SU-DHL-6 (cell line): ENCODE measurements around the gene NECAB2.

Experiments used
- H2AFZ ChIP-seq: fragments of 200-600 bp; sonication (generic); 2 replicates; pipeline ENCODE4 v1.6.1; 2014; ENCODE audit warnings: low read depth, mild to moderate bottlenecking, moderate library complexity, mixed read lengths, antibody characterized with exemption, low read length; ENCODE audit not compliant: severe bottlenecking
- H3F3A ChIP-seq: fragments of 200-600 bp; shearing (Covaris generic); 2 replicates; pipeline ENCODE4 v1.6.0; 2016; ENCODE audit warnings: antibody characterized with exemption, mild to moderate bottlenecking; ENCODE audit not compliant: insufficient read depth
- H3K27ac ChIP-seq: fragments of 200-600 bp; sonication (generic); 2 replicates; pipeline ENCODE4 v1.5.1; 2016; ENCODE audit warnings: low read depth, mild to moderate bottlenecking, low read length, moderate library complexity, mixed read lengths
- H3K27me3 ChIP-seq: fragments of 200-600 bp; sonication (generic), shearing (Covaris generic); 2 replicates; pipeline ENCODE4 v1.6.0; 2014; ENCODE audit warnings: mild to moderate bottlenecking, low read length
- H3K36me3 ChIP-seq: fragments of 200-600 bp; sonication (generic); 2 replicates; pipeline ENCODE4 v1.6.1; 2014; ENCODE audit warnings: mild to moderate bottlenecking, low read length, mixed read lengths
- H3K4me2 ChIP-seq: fragments of 300-600, 200-600 bp; shearing (Covaris generic), sonication (generic); 2 replicates; pipeline ENCODE4 v1.6.0; 2014; ENCODE audit warnings: low read length, low read depth, mild to moderate bottlenecking; ENCODE audit not compliant: poor library complexity, severe bottlenecking
- H3K4me3 ChIP-seq: fragments of 200-600 bp; sonication (generic); 2 replicates; pipeline ENCODE4 v1.5.1; 2014; ENCODE audit warnings: antibody characterized with exemption, low read length, mild to moderate bottlenecking, mixed read lengths; ENCODE audit not compliant: insufficient read depth, poor library complexity, severe bottlenecking
- H3K79me2 ChIP-seq: fragments of 200-600 bp; sonication (generic); 2 replicates; pipeline ENCODE4 v1.6.1; 2014; ENCODE audit warnings: mild to moderate bottlenecking, low read length, moderate library complexity; ENCODE audit not compliant: insufficient read depth
- H3K9ac ChIP-seq: fragments of 200-600 bp; sonication (generic); 2 replicates; pipeline ENCODE4 v1.7.0; 2014; ENCODE audit warnings: mild to moderate bottlenecking, low read length
- H3K9me2 ChIP-seq: fragments of 200-600 bp; sonication (generic); replicated peaks from 2 replicates; pipeline ENCODE4 v1.6.1; 2014; ENCODE audit warnings: low read length; ENCODE audit not compliant: insufficient read depth
- H3K9me3 ChIP-seq: fragments of 200-600 bp; sonication (generic); 2 replicates; pipeline ENCODE4 v1.6.1; 2014; ENCODE audit warnings: low read length, mixed read lengths; ENCODE audit not compliant: insufficient read depth
- H4K20me1 ChIP-seq: fragments of 200-600 bp; sonication (generic); 2 replicates; pipeline ENCODE4 v1.6.1; 2014; ENCODE audit warnings: low read depth, mild to moderate bottlenecking, antibody characterized with exemption, low read length, moderate library complexity, mixed read lengths
- CTCF ChIP-seq: fragments of 200-600 bp; sonication (generic); IDR thresholded peaks from one replicate; pipeline ENCODE4 v1.5.1; 2017; ENCODE audit warnings: antibody characterized with exemption, mild to moderate bottlenecking, low read length, moderate library complexity; ENCODE audit not compliant: insufficient read depth, poor library complexity, severe bottlenecking
- EZH2phosphoT487 ChIP-seq: fragments of 200-600 bp; sonication (generic), shearing (Covaris generic); conservative IDR thresholded peaks from 2 replicates; pipeline ENCODE4 v1.6.1; 2018; ENCODE audit warnings: mild to moderate bottlenecking, antibody characterized with exemption, low read length, moderate library complexity, mixed read lengths

Gene NECAB2

GRCh38 chr16:84048871-84049270 lies 80.8 kb downstream of the NECAB2 start:
- H3K4me2 ChIP-seq: no peak overlapping the region
- H3K36me3 ChIP-seq: no peaks in the 10 kb centered on the region; the same call in 1 of the 2 replicates
- no peaks in the 10 kb centered on the region for H3K27me3 ChIP-seq
- H3K4me3 ChIP-seq: no peak overlapping the region
- no peaks in the 10 kb centered on the region for H3K9me3 ChIP-seq
- no peaks in the 10 kb centered on the region for H3K79me2 ChIP-seq
- no peaks in the 10 kb centered on the region for H3F3A ChIP-seq
- no peak overlapping the region for H2AFZ ChIP-seq
- H4K20me1 ChIP-seq: no peaks in the 10 kb centered on the region
- no peak overlapping the region for H3K9ac ChIP-seq
- no peak overlapping the region for H3K27ac ChIP-seq
- TF ChIP-seq EZH2phosphoT487 (no peak), CTCF (no peak)
- no peaks in the 10 kb centered on the region for H3K9me2 ChIP-seq

- Histone ChIP-seq H3K9ac (no peak overlapping the region), H3K79me2 (no peaks in the 10 kb centered on the region), H3K27ac (no peak overlapping the region), H3K4me2 (no peak overlapping the region), H3K27me3 (no peaks in the 10 kb centered on the region), H3K36me3 (no peaks in the 10 kb centered on the region; the same call in 1 of the 2 replicates), H2AFZ (no peak overlapping the region), H3F3A (no peaks in the 10 kb centered on the region), H3K9me3 (no peaks in the 10 kb centered on the region), H3K9me2 (no peaks in the 10 kb centered on the region), H4K20me1 (no peaks in the 10 kb centered on the region), H3K4me3 (no peak overlapping the region)
- TF ChIP-seq CTCF: no peak
- TF ChIP-seq EZH2phosphoT487: no peak
Observed at GRCh38 chr16:84049403-84050060, 81.5 kb downstream of the NECAB2 start.

GRCh38 chr16:84050316-84050715 lies 82.3 kb downstream of the NECAB2 start:
- Histone ChIP-seq H3K36me3 (no peaks in the 10 kb centered on the region; the same call in 1 of the 2 replicates), H4K20me1 (no peaks in the 10 kb centered on the region), H3K9me2 (no peaks in the 10 kb centered on the region), H3K27ac (no peak overlapping the region), H3K4me2 (no peak overlapping the region), H3K4me3 (no peak overlapping the region), H3K27me3 (no peaks in the 10 kb centered on the region), H3K9ac (no peak overlapping the region), H3K79me2 (no peaks in the 10 kb centered on the region), H3K9me3 (no peaks in the 10 kb centered on the region), H3F3A (no peaks in the 10 kb centered on the region), H2AFZ (no peak overlapping the region)
- no peak for TF ChIP-seq EZH2phosphoT487
- TF ChIP-seq CTCF: no peak
